NB4 (cell line): ENCODE measurements around the gene SAMD4A.

Experiments used
- DNase-seq: peaks from one replicate; pipeline ENCODE4 v3.0.0; 2010; ENCODE audit warnings: low read depth
- H3K4me3 ChIP-seq: one replicate; pipeline ENCODE4 v1.5.1; 2011; ENCODE audit warnings: mild to moderate bottlenecking, low read depth, low read length, moderate library complexity
- MAX ChIP-seq: IDR thresholded peaks from 2 replicates; pipeline ENCODE4 v1.6.1; 2011; ENCODE audit warnings: low read depth, low read length
- MYC ChIP-seq: IDR thresholded peaks from 2 replicates; pipeline ENCODE4 v1.6.1; 2011; ENCODE audit warnings: low read depth, low read length
- POLR2A ChIP-seq: IDR thresholded peaks from 2 replicates; pipeline ENCODE4 v1.6.1; 2011; ENCODE audit warnings: mild to moderate bottlenecking; ENCODE audit not compliant: insufficient read length; ENCODE audit errors: extremely low read depth
- TF ChIP-seq, protein P1 (sequence below): IDR thresholded peaks from one replicate; pipeline ENCODE4 v1.5.1; 2012; ENCODE audit warnings: low read depth, low read length

SAMD4A gene

DNA sequence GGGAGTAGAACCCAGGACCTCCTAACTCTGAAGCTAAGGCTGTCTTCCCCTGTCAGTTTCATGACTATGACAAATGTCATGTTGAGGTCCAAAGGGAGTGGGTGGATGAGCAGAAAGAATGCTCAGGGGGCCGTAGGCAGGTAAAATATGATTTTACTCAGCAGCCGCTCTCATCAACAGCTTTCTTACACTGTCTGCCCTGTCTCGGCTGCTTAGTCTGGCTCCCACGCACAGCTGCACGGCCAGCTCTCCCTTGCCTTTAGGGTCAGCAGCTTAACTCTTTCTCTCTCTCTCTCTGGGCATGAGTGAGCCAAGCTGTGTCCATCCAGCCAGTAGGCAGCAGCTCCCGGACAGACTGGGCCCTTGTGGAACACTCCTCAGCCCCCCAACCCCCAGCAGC is 240.5 kb downstream of the SAMD4A start:
- H3K4me3 ChIP-seq: no peak overlapping the region
- no peak for DNase-seq
- TF ChIP-seq POLR2A (no peak), MYC (no peak), MAX (no peak)
- TF ChIP-seq, protein P1, sequence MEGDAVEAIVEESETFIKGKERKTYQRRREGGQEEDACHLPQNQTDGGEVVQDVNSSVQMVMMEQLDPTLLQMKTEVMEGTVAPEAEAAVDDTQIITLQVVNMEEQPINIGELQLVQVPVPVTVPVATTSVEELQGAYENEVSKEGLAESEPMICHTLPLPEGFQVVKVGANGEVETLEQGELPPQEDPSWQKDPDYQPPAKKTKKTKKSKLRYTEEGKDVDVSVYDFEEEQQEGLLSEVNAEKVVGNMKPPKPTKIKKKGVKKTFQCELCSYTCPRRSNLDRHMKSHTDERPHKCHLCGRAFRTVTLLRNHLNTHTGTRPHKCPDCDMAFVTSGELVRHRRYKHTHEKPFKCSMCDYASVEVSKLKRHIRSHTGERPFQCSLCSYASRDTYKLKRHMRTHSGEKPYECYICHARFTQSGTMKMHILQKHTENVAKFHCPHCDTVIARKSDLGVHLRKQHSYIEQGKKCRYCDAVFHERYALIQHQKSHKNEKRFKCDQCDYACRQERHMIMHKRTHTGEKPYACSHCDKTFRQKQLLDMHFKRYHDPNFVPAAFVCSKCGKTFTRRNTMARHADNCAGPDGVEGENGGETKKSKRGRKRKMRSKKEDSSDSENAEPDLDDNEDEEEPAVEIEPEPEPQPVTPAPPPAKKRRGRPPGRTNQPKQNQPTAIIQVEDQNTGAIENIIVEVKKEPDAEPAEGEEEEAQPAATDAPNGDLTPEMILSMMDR: no peak

DNA sequence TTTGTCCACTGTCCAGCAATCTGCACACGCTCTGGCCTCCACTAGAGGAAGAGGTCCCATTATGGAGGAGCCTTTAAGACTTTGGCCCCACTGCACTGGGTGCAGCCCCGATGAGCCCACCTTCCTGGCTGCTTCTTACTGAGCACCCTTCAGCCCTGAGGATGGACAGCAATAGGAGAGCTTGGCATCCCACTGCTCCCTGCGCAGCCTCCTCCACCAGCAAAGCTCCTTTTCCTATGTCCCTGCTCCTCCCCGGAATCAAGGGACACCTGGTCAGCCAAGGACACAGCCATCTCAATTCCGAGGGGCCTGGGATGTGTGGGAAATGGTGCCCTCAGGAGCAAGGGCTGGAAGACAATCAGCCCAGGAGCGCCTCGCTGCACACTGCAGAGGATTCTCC is 241.0 kb downstream of the SAMD4A start:
- TF ChIP-seq MYC: no peak
- TF ChIP-seq, protein P1: no peak
- TF ChIP-seq POLR2A: no peak
- no peak for TF ChIP-seq MAX
- DNase-seq: no peak
- no peak overlapping the region for H3K4me3 ChIP-seq

DNA sequence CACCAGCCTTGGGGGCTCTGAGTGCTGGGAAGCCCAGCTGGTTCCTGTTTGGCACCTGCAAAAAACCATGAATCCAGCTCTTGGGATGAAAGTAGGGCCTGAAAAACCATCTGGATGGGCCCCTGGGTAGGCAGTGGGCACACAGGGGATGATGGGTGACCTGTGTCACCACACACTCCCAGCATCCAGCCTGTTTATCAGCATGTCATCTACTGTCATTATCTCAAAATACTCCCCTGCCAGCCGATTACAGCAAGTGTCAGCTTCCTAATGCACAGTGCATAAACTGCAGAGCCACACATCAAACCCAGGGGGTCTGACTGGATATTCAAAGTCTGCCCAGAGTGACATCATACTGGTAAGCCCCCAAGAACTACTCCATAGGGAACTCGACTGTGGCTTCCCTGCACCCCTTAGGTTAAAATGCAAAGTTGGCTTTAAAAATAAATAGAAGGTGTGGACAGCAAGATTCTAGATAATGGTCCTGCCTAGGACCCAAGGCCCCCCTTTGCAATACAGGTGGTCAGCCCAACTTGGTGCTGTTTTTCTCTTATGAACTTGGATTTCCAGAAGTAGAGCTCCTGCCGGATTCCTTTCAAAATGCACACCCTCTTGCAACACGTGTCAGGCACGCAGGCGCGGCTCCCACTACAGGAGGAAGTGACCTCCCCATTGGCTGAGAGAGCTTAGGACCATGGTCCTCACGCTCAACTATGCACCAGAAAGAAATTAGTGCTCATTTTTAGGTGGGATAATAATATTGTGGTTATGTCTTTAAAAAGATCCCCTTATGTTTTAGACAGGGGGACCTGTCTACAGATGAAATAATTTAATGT is 241.6 kb downstream of the SAMD4A start:
- TF ChIP-seq MYC (no peak), POLR2A (no peak), MAX (no peak)
- TF ChIP-seq, protein P1: no peak

DNA sequence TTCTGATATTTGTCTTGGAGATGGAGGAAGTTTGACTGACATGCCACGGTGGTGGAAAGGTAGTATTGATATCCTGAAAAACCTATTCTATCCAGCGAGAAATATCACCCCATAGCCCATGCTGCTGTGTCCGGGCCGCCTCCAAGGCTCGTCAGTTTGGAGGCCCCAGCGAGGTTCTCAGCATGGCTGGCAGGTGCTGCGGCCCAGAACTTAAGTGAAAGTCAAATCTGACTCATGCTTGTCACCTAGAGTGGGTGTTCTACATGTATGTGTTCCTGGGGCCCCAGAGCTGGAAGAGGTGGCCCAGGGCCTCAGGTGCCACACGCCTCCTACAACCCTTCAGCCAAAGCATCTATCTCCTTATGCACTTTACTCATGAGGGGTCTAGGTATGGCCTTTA is 242.8 kb downstream of the SAMD4A start:
- no peak for DNase-seq
- TF ChIP-seq MYC (no peak), MAX (no peak), POLR2A (no peak)
- TF ChIP-seq, protein P1: no peak

More for the DNA sequence above, 241.6 kb downstream of the SAMD4A start:
- DNase-seq: no peak
- H3K4me3 ChIP-seq: no peak overlapping the region

DNA sequence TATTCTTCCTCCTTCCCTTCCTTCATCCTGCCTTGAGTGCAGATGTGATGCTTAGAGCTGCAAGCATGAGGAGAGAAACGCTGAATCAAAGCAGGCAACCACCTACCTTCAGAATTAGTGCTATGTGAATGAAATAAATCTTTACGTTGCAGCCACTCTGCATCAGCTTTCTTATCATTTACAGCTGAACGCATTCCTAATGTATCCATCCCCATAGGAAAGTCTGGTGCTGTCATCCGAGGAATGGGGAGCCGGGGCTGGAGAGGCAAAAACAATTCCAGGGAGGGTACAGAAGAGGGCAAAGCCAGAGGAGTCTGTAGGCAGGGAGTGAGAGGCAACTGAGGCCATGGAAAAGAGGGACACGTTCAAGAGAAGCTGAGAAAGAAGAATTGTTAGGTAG is 245.7 kb downstream of the SAMD4A start:
- DNase-seq: no peak
- H3K4me3 ChIP-seq: no peak overlapping the region
- no peak for TF ChIP-seq MAX
- TF ChIP-seq, protein P1: no peak
- no peak for TF ChIP-seq MYC
- no peak for TF ChIP-seq POLR2A

More for the DNA sequence above, 242.8 kb downstream of the SAMD4A start:
- H3K4me3 ChIP-seq: no peak overlapping the region
